Liver (tissue), 9 donors: ENCODE data around the gene BCAS4. TPM values are rescaled to one million over a fixed set of nuclear protein-coding genes. Genes with fewer than 3 reads are reported as not detected.
"Not testable (repeated sequence)": the region's sequence is repeated elsewhere in the genome, so short reads cannot be mapped to it uniquely, and the experiment has no call there.

ENCODE experiments used
- DNase-seq: peaks from one replicate; pipeline ENCODE4 v3.0.0-alpha.2; 2017; ENCODE audit warnings: low spot score
- H3K27ac ChIP-seq, 2 donors: one replicate each; pipeline ENCODE4 v1.7.0; 2013; ENCODE audit warnings: inconsistent platforms in 2 of 2, low read length in 2 of 2, control low read depth in 1 of 2, low read depth in 1 of 2, mild to moderate bottlenecking in 1 of 2
- H3K27me3 ChIP-seq, 4 donors: one replicate each; pipeline versions ENCODE4 v1.6.1 to v1.7.0; 2013; ENCODE audit warnings: low read length in 3 of 4, inconsistent platforms in 1 of 4, mild to moderate bottlenecking in 1 of 4, moderate library complexity in 1 of 4; ENCODE audit not compliant: control insufficient read depth in 4 of 4, insufficient read depth in 4 of 4
- H3K36me3 ChIP-seq, 4 donors: one replicate each; pipeline versions ENCODE4 v1.6.1 to v1.7.0; 2013; ENCODE audit warnings: low read length in 3 of 4, mild to moderate bottlenecking in 3 of 4, low read depth in 1 of 4, moderate library complexity in 1 of 4; ENCODE audit not compliant: control insufficient read depth in 4 of 4, insufficient read depth in 3 of 4
- H3K4me1 ChIP-seq, 4 donors: one replicate each; pipeline versions ENCODE4 v1.6.1 to v1.7.0; 2013; ENCODE audit warnings: low read length in 3 of 4, mild to moderate bottlenecking in 3 of 4, moderate library complexity in 1 of 4; ENCODE audit not compliant: control insufficient read depth in 4 of 4, insufficient read depth in 4 of 4
- H3K4me3 ChIP-seq, 3 donors: one replicate each; pipeline versions ENCODE4 v1.6.1 to v1.7.0; 2013; ENCODE audit warnings: low read length in 3 of 3, control low read depth in 1 of 3, low read depth in 1 of 3, mild to moderate bottlenecking in 1 of 3
- H3K9ac ChIP-seq, 2 donors: one replicate each; pipeline ENCODE4 v1.7.0; 2013; ENCODE audit warnings: low read length in 2 of 2, mild to moderate bottlenecking in 2 of 2, moderate library complexity in 2 of 2, control low read depth in 1 of 2, low read depth in 1 of 2
- H3K9me3 ChIP-seq, 4 donors: one replicate each; pipeline versions ENCODE4 v1.6.1 to v1.7.0; 2013; ENCODE audit warnings: low read length in 3 of 4; ENCODE audit not compliant: control insufficient read depth in 4 of 4
- EGR1 ChIP-seq, 2 donors: IDR thresholded peaks; 2 replicates each; pipeline ENCODE4 v1.6.1; 2016 to 2018; ENCODE audit warnings: antibody characterized with exemption in 2 of 2, low read depth in 2 of 2
- FOXA2 ChIP-seq: IDR thresholded peaks from 2 replicates; pipeline ENCODE4 v1.6.1; 2016; ENCODE audit warnings: antibody characterized with exemption
- GABPA ChIP-seq, 2 donors: IDR thresholded peaks in 1 of 2; conservative IDR thresholded peaks in 1 of 2; 2 replicates each; pipeline ENCODE4 v1.6.1; 2016; ENCODE audit warnings: antibody characterized with exemption in 2 of 2, mild to moderate bottlenecking in 1 of 2, moderate library complexity in 1 of 2
- JUND ChIP-seq, 2 donors: IDR thresholded peaks; 2 replicates each; pipeline ENCODE4 v1.6.1; 2016; ENCODE audit warnings: antibody characterized with exemption in 2 of 2
- MAX ChIP-seq: IDR thresholded peaks from 2 replicates; pipeline ENCODE4 v1.6.1; 2016; ENCODE audit warnings: antibody characterized with exemption
- NR2F2 ChIP-seq: IDR thresholded peaks from 2 replicates; pipeline ENCODE4 v1.6.1; 2016; ENCODE audit warnings: antibody characterized with exemption
- RAD21 ChIP-seq, 2 donors: IDR thresholded peaks; 2 replicates each; pipeline ENCODE4 v1.6.1; 2016; ENCODE audit warnings: antibody characterized with exemption in 2 of 2, mild to moderate bottlenecking in 2 of 2
- RXRA ChIP-seq, 2 donors: IDR thresholded peaks; 2 replicates each; pipeline ENCODE4 v1.6.1; 2017 to 2018; ENCODE audit warnings: antibody characterized with exemption in 2 of 2, mild to moderate bottlenecking in 1 of 2
- TAF1 ChIP-seq: conservative IDR thresholded peaks from 2 replicates; pipeline ENCODE4 v1.6.1; 2016; ENCODE audit warnings: antibody characterized with exemption, mild to moderate bottlenecking
- YY1 ChIP-seq: IDR thresholded peaks from 2 replicates; pipeline ENCODE4 v1.6.1; 2016; ENCODE audit warnings: antibody characterized with exemption, mild to moderate bottlenecking
- ZBTB33 ChIP-seq: IDR thresholded peaks from 2 replicates; pipeline ENCODE4 v1.6.1; 2016; ENCODE audit warnings: antibody characterized with exemption
- WGBS: extraction: QIAGEN DNeasy Blood & Tissue Kit; methylation state at CpG from one replicate; pipeline ENCODE4 v1.1.7; 2013; 5-methylcytosine and 5-hydroxymethylcytosine counted together
- polyA plus RNA-seq, 2 donors: library from polyadenylated mRNA; stranded (reverse) in 1 of 2; unstranded in 1 of 2; fragments of 200-250 nt in 1 of 2; fragments of >200 nt in 1 of 2; fragmentation: Nextera tagmentation in 1 of 2; extraction: Ambion mirVana in 1 of 2; gene quantifications; one replicate each; pipeline versions ENCODE4 v1.2.1 to v1.2.3, GENCODE V29; 2013 to 2015
- total RNA-seq, 2 donors: library from RNA; depleted of rRNA; stranded (reverse); fragments of >200 nt; gene quantifications; one replicate each; pipeline ENCODE4 v1.2.3, GENCODE V29; 2014
- TF ChIP-seq, protein P1 (sequence below): fragments of 150-350 bp; IDR thresholded peaks from 2 replicates; pipeline ENCODE4 v1.5.1; 2017; ENCODE audit warnings: improper control_type of control experiment, low read depth, low read length; ENCODE audit not compliant: missing input control
- donor health status: healthy.
- donor health status: healthy.
- donor health status: healthy.
- donor health status: healthy.
- donor health status: healthy.

Gene BCAS4
- total and polyA plus RNA-seq, 4 donors: 0.25 to 0.50 (median 0.47) TPM

- not testable (repeated sequence) for H3K27ac ChIP-seq, H3K9me3 ChIP-seq, H3K4me3 ChIP-seq, H3K9ac ChIP-seq, H3K4me1 ChIP-seq, DNase-seq, H3K36me3 ChIP-seq, H3K27me3 ChIP-seq
- 96% methylated on average over 5 of the region's 8 CpGs for WGBS
Observed at GRCh38 chr20:50771419-50772080, 23.3 kb upstream of the BCAS4 start.

DNA sequence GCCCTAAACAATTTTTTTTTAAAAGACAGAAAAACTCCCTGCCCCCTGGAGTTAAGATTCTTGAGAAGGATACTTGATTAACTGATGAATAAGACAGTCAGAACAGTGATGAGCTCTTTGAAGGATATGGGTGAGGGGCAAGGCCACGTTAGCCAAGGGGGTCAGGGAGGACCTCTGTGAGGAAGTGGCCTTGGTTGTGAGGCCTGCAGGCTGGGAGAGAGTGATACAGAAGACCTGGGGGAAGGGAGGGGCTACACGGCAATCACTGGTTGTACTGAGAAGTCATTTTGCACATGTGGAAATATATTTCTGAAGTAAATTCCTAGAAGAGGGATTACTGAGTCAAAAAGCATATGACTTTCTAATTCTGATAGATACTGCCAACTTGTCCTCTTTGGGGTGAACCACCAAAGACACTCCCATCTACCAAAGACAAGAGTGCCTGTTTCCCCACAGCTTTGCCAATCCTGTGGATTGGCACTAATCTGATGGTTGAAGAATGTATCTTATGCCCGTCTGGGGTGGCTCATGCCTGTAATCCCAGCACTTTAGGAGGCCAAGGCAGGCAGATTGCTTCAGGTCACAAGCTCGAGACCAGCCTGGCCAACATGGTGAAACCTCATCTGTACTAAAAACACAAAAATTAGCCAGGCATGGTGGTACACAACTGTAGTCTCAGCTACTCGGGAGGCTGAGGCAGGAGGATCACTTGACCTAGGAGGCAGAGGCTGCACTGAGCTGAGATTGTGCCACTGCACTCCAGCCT is 22.3 kb upstream of the BCAS4 start:
- no peak for DNase-seq

DNA sequence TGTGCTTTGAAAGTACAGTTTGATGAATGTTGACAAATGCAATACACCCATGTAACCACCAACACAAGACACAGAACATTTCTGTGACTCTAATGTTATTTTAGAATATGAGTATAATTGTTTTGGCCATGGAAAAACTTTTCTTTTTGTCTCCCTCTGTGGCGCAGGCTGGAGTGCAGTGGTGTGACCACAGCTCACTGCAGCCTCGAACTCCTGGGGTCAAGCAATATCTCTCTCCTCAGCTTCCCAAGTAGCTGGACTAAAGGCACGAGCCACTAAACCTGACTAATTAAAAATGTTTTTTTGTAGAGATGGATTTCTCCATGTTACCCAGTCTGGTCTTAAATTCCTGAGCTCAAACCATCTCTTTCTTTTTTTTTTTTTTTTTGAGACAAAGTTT is 20.3 kb upstream of the BCAS4 start:
- DNase-seq: no peak
- WGBS: 88% methylated on average over 3 of the region's 3 CpGs
- H3K9me3 ChIP-seq: no peaks in the 10 kb centered on the region
- no peak overlapping the region for H3K27ac ChIP-seq
- no peak for TF ChIP-seq NR2F2
- no peak for TF ChIP-seq MAX
- TF ChIP-seq, protein P1, sequence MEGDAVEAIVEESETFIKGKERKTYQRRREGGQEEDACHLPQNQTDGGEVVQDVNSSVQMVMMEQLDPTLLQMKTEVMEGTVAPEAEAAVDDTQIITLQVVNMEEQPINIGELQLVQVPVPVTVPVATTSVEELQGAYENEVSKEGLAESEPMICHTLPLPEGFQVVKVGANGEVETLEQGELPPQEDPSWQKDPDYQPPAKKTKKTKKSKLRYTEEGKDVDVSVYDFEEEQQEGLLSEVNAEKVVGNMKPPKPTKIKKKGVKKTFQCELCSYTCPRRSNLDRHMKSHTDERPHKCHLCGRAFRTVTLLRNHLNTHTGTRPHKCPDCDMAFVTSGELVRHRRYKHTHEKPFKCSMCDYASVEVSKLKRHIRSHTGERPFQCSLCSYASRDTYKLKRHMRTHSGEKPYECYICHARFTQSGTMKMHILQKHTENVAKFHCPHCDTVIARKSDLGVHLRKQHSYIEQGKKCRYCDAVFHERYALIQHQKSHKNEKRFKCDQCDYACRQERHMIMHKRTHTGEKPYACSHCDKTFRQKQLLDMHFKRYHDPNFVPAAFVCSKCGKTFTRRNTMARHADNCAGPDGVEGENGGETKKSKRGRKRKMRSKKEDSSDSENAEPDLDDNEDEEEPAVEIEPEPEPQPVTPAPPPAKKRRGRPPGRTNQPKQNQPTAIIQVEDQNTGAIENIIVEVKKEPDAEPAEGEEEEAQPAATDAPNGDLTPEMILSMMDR: no peak
- TF ChIP-seq JUND (IDR thresholded peaks at IDR 0.05): no peak
- no peak for TF ChIP-seq RAD21 (IDR thresholded peaks at IDR 0.05)
- TF ChIP-seq FOXA2: no peak
- TF ChIP-seq EGR1 (IDR thresholded peaks at IDR 0.05; ENCODE audit: low read depth in 2 of 2): no peak
- no peak for TF ChIP-seq RXRA (IDR thresholded peaks at IDR 0.05)
- TF ChIP-seq TAF1: no peak
- H3K27me3 ChIP-seq: no peaks in the 10 kb centered on the region
- no peaks in the 10 kb centered on the region for H3K4me1 ChIP-seq
- H3K36me3 ChIP-seq: no peaks in the 10 kb centered on the region
- no peak overlapping the region for H3K4me3 ChIP-seq
- no peak overlapping the region for H3K9ac ChIP-seq

More for the DNA sequence above, 22.3 kb upstream of the BCAS4 start:
- Histone ChIP-seq H3K4me3 (no peak overlapping the region), H3K27me3 (no peaks in the 10 kb centered on the region), H3K27ac (no peak overlapping the region), H3K9ac (no peak overlapping the region), H3K36me3 (no peaks in the 10 kb centered on the region), H3K4me1 (no peaks in the 10 kb centered on the region), H3K9me3 (no peaks in the 10 kb centered on the region)
- TF ChIP-seq RAD21 (IDR thresholded peaks at IDR 0.05): no peak
- no peak for TF ChIP-seq GABPA (IDR thresholded peaks at IDR 0.05 in 1 of 2, conservative IDR thresholded peaks at IDR 0.05 in 1 of 2)
- TF ChIP-seq EGR1 (IDR thresholded peaks at IDR 0.05; ENCODE audit: low read depth in 2 of 2): no peak
- TF ChIP-seq ZBTB33: no peak
- no peak for TF ChIP-seq NR2F2
- TF ChIP-seq YY1: no peak
- 78% methylated on average over 5 of the region's 5 CpGs for WGBS
